Measurements from ENCODE around the gene POU6F2.

- TF ChIP-seq CTCF (IDR thresholded peaks at IDR 0.05) (no peak), POLR2A (IDR thresholded peaks at IDR 0.05) (no peak)
Measured at GRCh38 chr7:39386718-39387117, 409.0 kb downstream of the POU6F2 start.
